SHP77 (cell line): Measurements from ENCODE around the gene UTP3.
"Not testable (repeated sequence)": the region's sequence is repeated elsewhere in the genome, so short reads cannot be mapped to it uniquely, and the experiment has no call there.

Experiments used
- DNase-seq, 2 experiments: peaks; one replicate each; lab custom pipeline; 2025; lab: John Stamatoyannopoulos, UW

The UTP3 gene

GRCh38 chr4:70687392-70687791, 940 bp upstream of the UTP3 start:
- no peak for DNase-seq

GRCh38 chr4:70688795-70689231, 481 bp downstream of the UTP3 start:
- no peak for DNase-seq

GRCh38 chr4:70691661-70692060, 3.3 kb downstream of the UTP3 start:
- no peak for DNase-seq

- not testable (repeated sequence) for DNase-seq
These were observed 6.3 kb downstream of the UTP3 start for GRCh38 chr4:70694633-70695032.

GRCh38 chr4:70698435-70698834, 10.1 kb downstream of the UTP3 start:
- DNase-seq = not testable (repeated sequence)

- DNase-seq = no peak
These were observed 12.4 kb downstream of the UTP3 start for GRCh38 chr4:70700712-70701111.

- no peak for DNase-seq
These were observed 12.9 kb downstream of the UTP3 start for GRCh38 chr4:70701271-70701670.

GRCh38 chr4:70702592-70702991, 14.3 kb downstream of the UTP3 start:
- DNase-seq = peak in 1 of 2 experiments; percentile 6

- peak; percentile 45 to 56 for DNase-seq
These were observed 15.4 kb downstream of the UTP3 start for GRCh38 chr4:70703619-70704214.

- peak; percentile 81 to 85 for DNase-seq
These were observed 16.0 kb downstream of the UTP3 start for GRCh38 chr4:70704215-70704930.

GRCh38 chr4:70704931-70705182, 16.5 kb downstream of the UTP3 start:
- no peak for DNase-seq

- DNase-seq = peak; percentile 28 to 65
These were observed 17.1 kb downstream of the UTP3 start for GRCh38 chr4:70705183-70706043.

GRCh38 chr4:70706044-70706461, 17.7 kb downstream of the UTP3 start:
- DNase-seq = no peak

- DNase-seq = no peak
These were observed 18.2 kb downstream of the UTP3 start for GRCh38 chr4:70706516-70706915.

GRCh38 chr4:70709611-70710205, 21.4 kb downstream of the UTP3 start:
- DNase-seq = no peak

- DNase-seq = no peak
These were observed 23.3 kb downstream of the UTP3 start for GRCh38 chr4:70711599-70711998.

- no peak for DNase-seq
These were observed 23.8 kb downstream of the UTP3 start for GRCh38 chr4:70712150-70712549.

GRCh38 chr4:70712604-70713452, 24.5 kb downstream of the UTP3 start:
- DNase-seq = no peak

GRCh38 chr4:70713453-70714078, 25.2 kb downstream of the UTP3 start:
- no peak for DNase-seq

- DNase-seq = no peak
These were observed 26.0 kb downstream of the UTP3 start for GRCh38 chr4:70714079-70714887.
